HFFc6 (cell line): ENCODE data around the gene SLC38A3. TPM values are rescaled to one million over a fixed set of nuclear protein-coding genes. Genes with fewer than 3 reads are reported as not detected.

Source experiments
- DNase-seq: peaks from one replicate; pipeline ENCODE4 v3.0.0-alpha.2; 2018
- H3K27ac Mint-ChIP-seq: 2 replicates; pipeline ENCODE4 v1.8.0; 2020; ENCODE audit warnings: mild to moderate bottlenecking, mixed read lengths
- H3K27me3 Mint-ChIP-seq: 2 replicates; pipeline ENCODE4 v1.8.0; 2021; ENCODE audit warnings: mild to moderate bottlenecking, moderate library complexity, mixed read lengths; ENCODE audit not compliant: insufficient read depth
- H3K36me3 Mint-ChIP-seq: 2 replicates; pipeline ENCODE4 v1.8.0; 2021; ENCODE audit warnings: low read depth, mixed read lengths
- H3K4me1 Mint-ChIP-seq: 2 replicates; pipeline ENCODE4 v1.8.0; 2020; ENCODE audit warnings: low read depth, mixed read lengths
- H3K4me3 Mint-ChIP-seq: 2 replicates; pipeline ENCODE4 v1.8.0; 2020; ENCODE audit warnings: mild to moderate bottlenecking, moderate library complexity, mixed read lengths
- H3K9me3 Mint-ChIP-seq: 2 replicates; pipeline ENCODE4 v1.8.0; 2020; ENCODE audit warnings: mild to moderate bottlenecking, mixed read lengths
- total RNA-seq, 6 experiments: library from RNA; stranded (reverse); fragmentation: NEBNext Ultra II Directional; extraction: Animal tissue kit (Norgen Biotek cat#: 25700); gene quantifications; 2 replicates in 1 of 6; 3 replicates in 5 of 6; pipeline ENCODE4 v1.2.3, GENCODE V29; 2021
- TF ChIP-seq, protein P1 (sequence below): fragments of 200-600 bp; sonication (generic); IDR thresholded peaks from 2 replicates; pipeline ENCODE4 v1.5.0; 2021; ENCODE audit warnings: antibody characterized with exemption, mild to moderate bottlenecking

SLC38A3 gene
- total RNA-seq, 6 experiments from 2014 or later = 0.16 to 0.24 TPM; not detected in 4

DNA sequence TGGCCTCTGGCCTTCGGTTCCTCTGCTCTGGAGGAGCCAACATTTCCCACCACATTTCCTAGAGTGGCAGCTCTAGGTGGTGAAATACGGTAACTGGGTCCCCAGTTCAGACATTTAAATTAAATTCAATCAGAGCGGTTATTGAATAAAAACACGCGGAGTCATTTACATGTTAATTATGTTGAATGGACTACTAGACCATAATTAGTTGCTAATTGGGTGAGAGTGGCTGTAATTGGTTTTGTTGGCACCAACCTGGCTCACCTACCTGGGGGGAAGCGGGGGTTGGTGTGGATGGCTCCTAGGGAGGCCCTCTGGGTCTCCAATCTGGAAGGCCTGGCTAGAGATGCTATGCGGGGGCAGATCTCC is 37.2 kb upstream of the SLC38A3 start:
- Mint-ChIP-seq H3K27me3 (no peaks in the 10 kb centered on the region; the same call in 1 of the 2 replicates), H3K4me3 (no peak overlapping the region), H3K4me1 (peaks cover 73% of the 10 kb centered on the region), H3K27ac (peak overlapping the region; percentile 69), H3K36me3 (no peaks in the 10 kb centered on the region), H3K9me3 (no peaks in the 10 kb centered on the region)
- TF ChIP-seq, protein P1, sequence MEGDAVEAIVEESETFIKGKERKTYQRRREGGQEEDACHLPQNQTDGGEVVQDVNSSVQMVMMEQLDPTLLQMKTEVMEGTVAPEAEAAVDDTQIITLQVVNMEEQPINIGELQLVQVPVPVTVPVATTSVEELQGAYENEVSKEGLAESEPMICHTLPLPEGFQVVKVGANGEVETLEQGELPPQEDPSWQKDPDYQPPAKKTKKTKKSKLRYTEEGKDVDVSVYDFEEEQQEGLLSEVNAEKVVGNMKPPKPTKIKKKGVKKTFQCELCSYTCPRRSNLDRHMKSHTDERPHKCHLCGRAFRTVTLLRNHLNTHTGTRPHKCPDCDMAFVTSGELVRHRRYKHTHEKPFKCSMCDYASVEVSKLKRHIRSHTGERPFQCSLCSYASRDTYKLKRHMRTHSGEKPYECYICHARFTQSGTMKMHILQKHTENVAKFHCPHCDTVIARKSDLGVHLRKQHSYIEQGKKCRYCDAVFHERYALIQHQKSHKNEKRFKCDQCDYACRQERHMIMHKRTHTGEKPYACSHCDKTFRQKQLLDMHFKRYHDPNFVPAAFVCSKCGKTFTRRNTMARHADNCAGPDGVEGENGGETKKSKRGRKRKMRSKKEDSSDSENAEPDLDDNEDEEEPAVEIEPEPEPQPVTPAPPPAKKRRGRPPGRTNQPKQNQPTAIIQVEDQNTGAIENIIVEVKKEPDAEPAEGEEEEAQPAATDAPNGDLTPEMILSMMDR = no peak
- no peak for DNase-seq

- no peaks in the 10 kb centered on the region for H3K9me3 Mint-ChIP-seq
- no peak overlapping the region for H3K4me3 Mint-ChIP-seq
- no peaks in the 10 kb centered on the region; the same call in 1 of the 2 replicates for H3K27me3 Mint-ChIP-seq
- DNase-seq = no peak
- H3K27ac Mint-ChIP-seq = peak overlapping the region; percentile 69
- peaks cover 68% of the 10 kb centered on the region for H3K4me1 Mint-ChIP-seq
- TF ChIP-seq, protein P1 = no peak
- no peaks in the 10 kb centered on the region for H3K36me3 Mint-ChIP-seq
Observed at GRCh38 chr3:50168388-50168787, 36.7 kb upstream of the SLC38A3 start.

DNA sequence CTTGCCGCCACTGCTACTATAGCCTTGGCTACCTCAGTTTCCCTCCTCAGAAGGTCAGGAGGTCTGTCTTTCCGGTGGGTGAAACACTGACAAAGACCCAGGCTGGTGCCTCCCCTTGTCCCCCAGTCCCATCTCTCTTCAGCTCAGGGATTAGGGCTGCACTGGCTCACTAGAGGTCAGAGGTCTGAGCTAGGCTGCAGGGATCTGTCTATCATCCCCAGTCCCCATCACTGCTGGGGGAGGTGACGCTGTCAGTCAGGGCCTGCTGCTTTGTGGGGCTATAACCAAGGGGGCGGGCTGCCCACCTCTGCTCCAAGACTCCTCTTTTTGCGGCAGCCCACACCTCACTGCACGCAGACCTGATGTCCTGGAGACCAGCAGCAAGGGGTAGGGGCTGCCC is 36.3 kb upstream of the SLC38A3 start:
- H3K4me1 Mint-ChIP-seq = peaks cover 64% of the 10 kb centered on the region
- H3K27me3 Mint-ChIP-seq = no peaks in the 10 kb centered on the region; the same call in 1 of the 2 replicates
- no peak overlapping the region for H3K4me3 Mint-ChIP-seq
- no peak for DNase-seq
- no peaks in the 10 kb centered on the region for H3K36me3 Mint-ChIP-seq
- TF ChIP-seq, protein P1 = no peak
- H3K27ac Mint-ChIP-seq = no peak overlapping the region
- no peaks in the 10 kb centered on the region for H3K9me3 Mint-ChIP-seq

DNA sequence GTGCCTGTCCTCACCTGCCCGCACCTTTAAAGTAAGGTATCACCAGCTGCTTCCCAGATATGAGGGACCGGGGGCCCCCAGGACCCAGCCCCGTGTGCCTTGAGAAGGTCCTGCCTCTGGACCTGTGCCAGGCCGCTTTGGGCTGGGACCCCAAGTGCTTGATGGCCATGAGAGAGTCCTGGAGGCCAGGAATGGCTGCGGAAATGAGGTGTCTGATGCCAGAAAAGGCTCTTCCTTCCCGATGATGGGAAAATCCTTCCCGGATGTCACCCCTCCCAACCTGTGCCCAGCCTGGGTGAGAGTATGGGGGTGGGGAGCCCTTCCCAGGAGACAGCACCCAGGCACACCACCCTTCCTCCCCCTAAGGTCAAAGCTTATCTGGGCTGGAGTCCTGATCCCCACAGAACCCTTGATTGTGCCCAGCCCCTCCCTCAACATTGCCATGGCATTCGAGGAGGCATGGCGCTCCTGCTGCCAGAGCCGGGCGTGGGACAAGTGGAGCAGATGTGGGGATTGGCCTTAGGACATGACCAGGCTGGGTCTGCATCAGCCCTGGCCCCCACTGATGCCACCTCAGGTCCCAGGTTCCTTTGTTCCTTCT is 35.7 kb upstream of the SLC38A3 start:
- Mint-ChIP-seq H3K27me3 (no peaks in the 10 kb centered on the region; the same call in 1 of the 2 replicates), H3K36me3 (no peaks in the 10 kb centered on the region), H3K4me1 (peaks cover 58% of the 10 kb centered on the region), H3K9me3 (no peaks in the 10 kb centered on the region), H3K4me3 (no peak overlapping the region), H3K27ac (no peak overlapping the region; the same call in 1 of the 2 replicates)
- TF ChIP-seq, protein P1 = no peak
- DNase-seq = no peak

- peak overlapping the region; percentile 88 for H3K27ac Mint-ChIP-seq
Observed at GRCh38 chr3:50169858-50170257, 35.2 kb upstream of the SLC38A3 start.

More at GRCh38 chr3:50169858-50170257, 35.2 kb upstream of the SLC38A3 start:
- DNase-seq = no peak
- no peaks in the 10 kb centered on the region; the same call in 1 of the 2 replicates for H3K27me3 Mint-ChIP-seq
- no peak overlapping the region for H3K4me3 Mint-ChIP-seq
- H3K36me3 Mint-ChIP-seq = no peaks in the 10 kb centered on the region
- TF ChIP-seq, protein P1 = no peak
- H3K4me1 Mint-ChIP-seq = peaks cover 53% of the 10 kb centered on the region
- no peaks in the 10 kb centered on the region for H3K9me3 Mint-ChIP-seq
